ENCODE results near the gene ANGEL1. TPM values are rescaled to one million over a fixed set of nuclear protein-coding genes. Genes with fewer than 3 reads are reported as not detected.

ANGEL1 gene
- total and polyA plus RNA-seq, 5 donors: 12.8 to 24.9 (median 20.0) TPM

GRCh38 chr14:76820700-76821099 is 8.0 kb upstream of the ANGEL1 start:
- intact Hi-C loops (cut with DNase I): no loop called here
- H3K9me3 ChIP-seq (ENCODE audit: control insufficient read depth, low read length): no peaks in the 10 kb centered on the region
- no peak overlapping the region for H3K27ac ChIP-seq (ENCODE audit: low read length)
- no peak for DNase-seq
- WGBS: 89% methylated on average over 2 of the region's 2 CpGs
- H3K4me3 ChIP-seq (ENCODE audit: low read length): no peak overlapping the region
- ATAC-seq: no peak
- no peaks in the 10 kb centered on the region for H3K4me1 ChIP-seq (ENCODE audit: control insufficient read depth, insufficient read depth, low read length)
- no peaks in the 10 kb centered on the region for H3K27me3 ChIP-seq (ENCODE audit: control insufficient read depth, insufficient read depth)

DNA sequence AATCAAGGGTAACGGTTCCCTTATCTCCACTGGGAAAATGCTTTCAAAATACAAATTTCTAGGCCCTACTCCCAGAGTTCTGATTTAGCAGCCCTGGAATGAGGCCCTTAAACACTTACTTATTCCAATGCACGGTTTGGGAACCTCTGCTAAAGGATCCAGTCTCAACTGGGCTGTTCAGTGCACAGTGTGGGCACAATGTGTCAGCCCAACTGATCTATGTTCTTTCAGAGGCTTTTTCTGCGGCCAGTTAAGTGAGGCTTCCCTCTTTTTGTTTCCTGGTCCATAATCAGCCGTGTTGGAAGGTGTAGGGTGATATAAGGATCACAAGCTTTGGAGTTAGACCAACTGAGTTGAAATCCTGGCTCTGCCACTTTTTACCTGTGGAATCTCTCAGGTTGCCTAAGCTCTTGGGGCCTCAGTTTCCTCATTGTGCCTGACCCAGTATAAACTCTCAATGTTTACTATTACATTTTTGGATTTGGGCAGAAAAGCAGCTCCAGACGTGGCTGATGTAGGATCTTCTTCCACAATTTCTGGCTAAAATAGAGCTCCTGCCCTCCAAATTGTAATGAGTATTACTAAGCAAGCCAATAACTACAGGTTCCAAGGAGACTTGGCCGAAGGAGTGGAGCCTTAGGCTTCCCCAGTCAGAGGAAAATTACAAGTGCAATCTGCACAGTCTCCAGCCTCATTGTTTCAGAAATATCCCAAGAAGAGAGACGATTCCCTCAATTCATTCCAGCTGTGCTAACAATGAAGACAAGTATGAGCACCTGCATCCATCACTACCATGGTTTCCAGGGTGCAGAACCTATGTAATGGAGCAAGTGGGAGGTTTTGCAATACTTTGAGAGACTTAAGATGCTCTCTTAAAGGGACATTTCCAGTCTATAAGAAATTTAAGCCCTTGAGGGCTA is 2.3 kb upstream of the ANGEL1 start:
- intact Hi-C loops (cut with DNase I): no loop called here
- H3K27ac ChIP-seq (ENCODE audit: low read length): peak overlapping the region; percentile 15
- WGBS: 65% methylated on average over 7 of the region's 7 CpGs
- no peaks in the 10 kb centered on the region for H3K4me1 ChIP-seq (ENCODE audit: control insufficient read depth, insufficient read depth, low read length)
- H3K27me3 ChIP-seq (ENCODE audit: control insufficient read depth, insufficient read depth): no peaks in the 10 kb centered on the region
- DNase-seq (no peak), ATAC-seq (no peak)
- H3K9me3 ChIP-seq (ENCODE audit: control insufficient read depth, low read length): no peaks in the 10 kb centered on the region
- H3K4me3 ChIP-seq (ENCODE audit: low read length): no peak overlapping the region

GRCh38 chr14:76812093-76812421 is 625 bp downstream of the ANGEL1 start:
- Histone ChIP-seq H3K9me3 (ENCODE audit: control insufficient read depth, low read length) (no peaks in the 10 kb centered on the region), H3K4me3 (ENCODE audit: low read length) (peak overlapping the region; percentile 83), H3K27me3 (ENCODE audit: control insufficient read depth, insufficient read depth) (no peaks in the 10 kb centered on the region), H3K27ac (ENCODE audit: low read length) (peak overlapping the region; percentile 80), H3K4me1 (ENCODE audit: control insufficient read depth, insufficient read depth, low read length) (no peaks in the 10 kb centered on the region)
- under 1% methylated on average over 20 of the region's 20 CpGs for WGBS
- DNase-seq: no peak
- intact Hi-C loops (cut with DNase I): no loop called here
- ATAC-seq: no peak

DNA sequence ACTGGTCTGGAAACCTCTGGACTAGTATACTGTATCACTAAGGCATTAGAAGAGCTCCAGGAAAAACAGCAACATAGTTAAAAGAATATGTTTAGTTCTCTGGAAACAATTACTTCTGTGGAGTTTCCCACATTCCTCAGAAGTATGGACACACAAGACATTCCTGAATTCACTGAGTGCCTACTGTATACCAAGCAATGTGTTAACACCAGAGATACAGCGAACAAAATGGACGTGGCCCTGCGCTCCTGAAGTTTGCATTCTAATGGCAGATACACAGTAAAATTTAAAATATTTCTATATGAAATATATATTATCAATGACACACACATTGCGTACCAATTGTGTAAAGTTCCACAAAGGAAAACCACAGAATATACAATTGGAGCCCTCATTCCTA is 1.1 kb downstream of the ANGEL1 start:
- DNase-seq (no peak), ATAC-seq (no peak)
- Histone ChIP-seq H3K27me3 (ENCODE audit: control insufficient read depth, insufficient read depth) (no peaks in the 10 kb centered on the region), H3K27ac (ENCODE audit: low read length) (no peak overlapping the region), H3K4me1 (ENCODE audit: control insufficient read depth, insufficient read depth, low read length) (no peaks in the 10 kb centered on the region), H3K9me3 (ENCODE audit: control insufficient read depth, low read length) (no peaks in the 10 kb centered on the region), H3K4me3 (ENCODE audit: low read length) (peak overlapping the region; percentile 83)
- WGBS: 44% methylated on average over 4 of the region's 4 CpGs
- intact Hi-C loops (cut with DNase I): no loop called here

DNA sequence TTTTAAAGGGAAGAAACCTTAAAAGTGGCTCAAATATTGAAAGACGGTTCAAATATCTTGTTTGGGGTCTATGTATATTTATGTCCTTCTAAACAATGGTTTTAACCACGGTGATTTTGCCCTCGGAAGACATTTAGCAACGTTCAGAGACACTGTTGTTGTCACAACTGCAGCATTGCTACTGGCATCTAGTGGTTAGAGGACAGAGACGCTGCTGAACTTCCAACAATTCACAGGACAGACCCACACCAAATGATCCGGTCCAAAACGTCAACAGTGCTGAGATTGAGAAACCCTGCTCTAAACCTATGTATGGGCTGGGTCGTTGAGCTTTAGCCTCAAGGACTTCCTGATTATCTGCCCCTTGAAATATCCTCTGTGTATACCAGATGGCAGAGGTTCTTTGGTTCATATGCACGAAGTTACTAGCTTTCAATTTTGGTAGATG is 1.7 kb downstream of the ANGEL1 start:
- intact Hi-C loops (cut with DNase I): no loop called here
- Histone ChIP-seq H3K4me3 (ENCODE audit: low read length) (peak overlapping the region; percentile 83), H3K9me3 (ENCODE audit: control insufficient read depth, low read length) (no peaks in the 10 kb centered on the region), H3K27ac (ENCODE audit: low read length) (peak overlapping the region; percentile 6), H3K27me3 (ENCODE audit: control insufficient read depth, insufficient read depth) (no peaks in the 10 kb centered on the region), H3K4me1 (ENCODE audit: control insufficient read depth, insufficient read depth, low read length) (no peaks in the 10 kb centered on the region)
- 3% methylated on average over 9 of the region's 9 CpGs for WGBS
- DNase-seq (no peak), ATAC-seq (peak; percentile 29 to 38)

DNA sequence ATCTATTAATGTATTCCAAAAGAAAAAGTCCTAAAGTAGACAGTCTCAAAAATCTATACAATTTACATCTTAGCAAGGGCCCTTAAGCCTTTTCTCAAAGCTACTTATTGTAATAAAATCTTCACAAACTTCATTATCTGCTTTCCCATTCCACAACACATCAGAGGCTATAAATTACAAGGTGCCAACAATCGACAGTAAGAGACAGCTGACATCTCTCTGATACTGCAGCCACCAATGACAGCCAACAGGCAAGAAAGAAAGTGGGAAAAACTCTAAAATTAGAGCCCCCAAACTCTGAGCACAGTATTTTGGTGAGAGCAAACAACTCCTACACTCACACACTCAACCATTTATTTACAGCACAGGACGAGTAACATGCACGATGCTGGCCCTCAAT is 2.2 kb downstream of the ANGEL1 start:
- no peaks in the 10 kb centered on the region for H3K27me3 ChIP-seq (ENCODE audit: control insufficient read depth, insufficient read depth)
- DNase-seq: no peak
- no peak overlapping the region for H3K27ac ChIP-seq (ENCODE audit: low read length)
- intact Hi-C loops (cut with DNase I): no loop called here
- ATAC-seq: no peak
- peak overlapping the region; percentile 83 for H3K4me3 ChIP-seq (ENCODE audit: low read length)
- no peaks in the 10 kb centered on the region for H3K9me3 ChIP-seq (ENCODE audit: control insufficient read depth, low read length)
- 13% methylated on average over 3 of the region's 3 CpGs for WGBS
- H3K4me1 ChIP-seq (ENCODE audit: control insufficient read depth, insufficient read depth, low read length): no peaks in the 10 kb centered on the region

GRCh38 chr14:76808990-76809389 is 3.7 kb downstream of the ANGEL1 start:
- no peaks in the 10 kb centered on the region for H3K9me3 ChIP-seq (ENCODE audit: control insufficient read depth, low read length)
- whole genome bisulfite sequencing: 91% methylated on average over 4 of the region's 4 CpGs
- H3K27ac ChIP-seq (ENCODE audit: low read length): no peak overlapping the region
- intact Hi-C loops (cut with DNase I): loop anchor here in 1 of 4 donors (5.0 kb wide), 1 partner anchor 107 kb away; no protein-coding TSS in a partner anchor
- no peak for DNase-seq
- H3K4me1 ChIP-seq (ENCODE audit: control insufficient read depth, insufficient read depth, low read length): no peaks in the 10 kb centered on the region
- no peaks in the 10 kb centered on the region for H3K27me3 ChIP-seq (ENCODE audit: control insufficient read depth, insufficient read depth)
- no peak overlapping the region for H3K4me3 ChIP-seq (ENCODE audit: low read length)
- no peak for ATAC-seq

GRCh38 chr14:76808011-76808410 is 4.7 kb downstream of the ANGEL1 start:
- H3K27ac ChIP-seq (ENCODE audit: low read length): no peak overlapping the region
- H3K4me3 ChIP-seq (ENCODE audit: low read length): no peak overlapping the region
- no peaks in the 10 kb centered on the region for H3K9me3 ChIP-seq (ENCODE audit: control insufficient read depth, low read length)
- ATAC-seq (no peak), DNase-seq (no peak)
- no peaks in the 10 kb centered on the region for H3K27me3 ChIP-seq (ENCODE audit: control insufficient read depth, insufficient read depth)
- no peaks in the 10 kb centered on the region for H3K4me1 ChIP-seq (ENCODE audit: control insufficient read depth, insufficient read depth, low read length)
- intact Hi-C loops (cut with DNase I): loop anchor here in 1 of 4 donors (5.0 kb wide), 1 partner anchor 106 kb away; no protein-coding TSS in a partner anchor
- 92% methylated on average over 1 of the region's 1 CpG for WGBS

DNA sequence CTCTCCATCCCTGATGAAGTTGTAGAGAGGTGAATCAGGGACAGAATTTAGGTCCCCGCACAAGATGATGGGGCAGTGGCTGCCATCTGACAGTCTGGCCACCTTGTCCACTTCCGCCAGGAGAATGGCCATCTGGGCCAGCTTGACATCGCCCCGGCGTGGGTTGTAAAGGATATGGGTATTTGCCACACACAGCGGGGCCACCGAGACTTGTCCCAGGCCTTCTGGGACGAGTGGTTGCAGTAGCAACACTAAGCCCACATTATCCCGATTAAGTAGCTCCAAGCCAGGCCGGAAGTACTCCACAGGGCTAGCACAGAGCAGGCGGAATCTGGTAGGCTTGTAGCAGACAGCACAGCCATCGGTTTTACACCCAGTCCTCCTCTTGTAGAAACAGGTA is 6.2 kb downstream of the ANGEL1 start:
- intact Hi-C loops (cut with DNase I): loop anchor here in 1 of 4 donors (5.0 kb wide), 1 partner anchor 104 kb away; no protein-coding TSS in a partner anchor
- Histone ChIP-seq H3K27me3 (ENCODE audit: control insufficient read depth, insufficient read depth) (no peaks in the 10 kb centered on the region), H3K4me3 (ENCODE audit: low read length) (no peak overlapping the region), H3K9me3 (ENCODE audit: control insufficient read depth, low read length) (no peaks in the 10 kb centered on the region), H3K27ac (ENCODE audit: low read length) (no peak overlapping the region), H3K4me1 (ENCODE audit: control insufficient read depth, insufficient read depth, low read length) (no peaks in the 10 kb centered on the region)
- 96% methylated on average over 12 of the region's 12 CpGs for WGBS
- no peak for ATAC-seq
- no peak for DNase-seq

GRCh38 chr14:76793956-76794355 is 18.7 kb downstream of the ANGEL1 start:
- intact Hi-C loops (cut with DNase I): no loop called here
- Histone ChIP-seq H3K27ac (ENCODE audit: low read length) (no peak overlapping the region), H3K27me3 (ENCODE audit: control insufficient read depth, insufficient read depth) (no peaks in the 10 kb centered on the region), H3K4me1 (ENCODE audit: control insufficient read depth, insufficient read depth, low read length) (no peaks in the 10 kb centered on the region), H3K9me3 (ENCODE audit: control insufficient read depth, low read length) (no peaks in the 10 kb centered on the region), H3K4me3 (ENCODE audit: low read length) (no peak overlapping the region)
- WGBS: 85% methylated on average over 5 of the region's 5 CpGs
- ATAC-seq: no peak
- DNase-seq: no peak

GRCh38 chr14:76793324-76793723 is 19.4 kb downstream of the ANGEL1 start:
- 87% methylated on average over 4 of the region's 4 CpGs for WGBS
- H3K27me3 ChIP-seq (ENCODE audit: control insufficient read depth, insufficient read depth): no peaks in the 10 kb centered on the region
- no peak for DNase-seq
- intact Hi-C loops (cut with DNase I): no loop called here
- no peaks in the 10 kb centered on the region for H3K9me3 ChIP-seq (ENCODE audit: control insufficient read depth, low read length)
- no peak for ATAC-seq
- no peak overlapping the region for H3K27ac ChIP-seq (ENCODE audit: low read length)
- H3K4me1 ChIP-seq (ENCODE audit: control insufficient read depth, insufficient read depth, low read length): no peaks in the 10 kb centered on the region
- no peak overlapping the region for H3K4me3 ChIP-seq (ENCODE audit: low read length)

All from right cardiac atrium (tissue), 5 donors.